K562 (cell line): ENCODE results near the gene SLC25A10. TPM values are rescaled to one million over a fixed set of nuclear protein-coding genes. Genes with fewer than 3 reads are reported as not detected.

Experiments
- ATAC-seq: fragments of 200-7000 bp; cut with Tn5 transposase; 3 replicates; pipeline ENCODE4 v1.9.1; 2020; ENCODE audit warnings: moderate library complexity
- BruUV-seq: library from RNA; stranded (reverse); fragments of 400-500 nt; replicated peaks from 2 replicates; lab custom pipeline; 2021; lab: Mats Ljungman, UMichigan
- CTCF ChIA-PET: fragments of 300-600 bp; formaldehyde crosslinking; extraction: SDS; loops from one replicate; lab custom pipeline; 2021; ENCODE audit warnings: low intra/inter-chr PET ratio; lab: Yijun Ruan, JAX
- POLR2A ChIA-PET: fragments of 300-600, 350-650 bp; sonication (Branson Sonifier 250); formaldehyde crosslinking; extraction: SDS; loops from one replicate; lab custom pipeline; 2021; ENCODE audit warnings: antibody characterized with exemption, inconsistent platforms; lab: Yijun Ruan, JAX
- DNase-seq, 4 experiments: peaks; one replicate each; pipeline versions ENCODE4 v3.0.0 to v3.0.0-alpha.2; 2011 to 2018; ENCODE audit warnings: low spot score in 3 of 4, mixed read lengths in 3 of 4; ENCODE audit errors: extremely low read depth in 1 of 4
- FAIRE-seq: peaks from 2 replicates; lab custom pipeline; 2011; peaks lifted over from hg19 to GRCh38; lab: Jason Lieb, UNC
- H2AFZ ChIP-seq: 2 replicates; pipeline ENCODE4 v1.6.0; 2011; ENCODE audit warnings: low read depth, low read length, control low read depth, inconsistent platforms
- H3K27ac ChIP-seq: fragments of 200-600 bp; 3 replicates; pipeline ENCODE4 v1.8.0; 2011; ENCODE audit warnings: low read depth, mild to moderate bottlenecking, control low read depth, inconsistent platforms, low read length, moderate library complexity, mixed read lengths; ENCODE audit errors: extremely low read depth
- H3K27me3 ChIP-seq, 2 experiments: fragments of 300-600 bp in 1 of 2; 2 replicates in 1 of 2; 3 replicates in 1 of 2; pipeline versions ENCODE4 v1.6.0 to v1.8.0; 2011; ENCODE audit warnings: inconsistent platforms in 2 of 2, low read length in 2 of 2, mild to moderate bottlenecking in 1 of 2, mixed read lengths in 1 of 2, moderate library complexity in 1 of 2; ENCODE audit not compliant: control insufficient read depth in 2 of 2, insufficient read depth in 2 of 2
- H3K36me3 ChIP-seq: fragments of 300-600 bp; 3 replicates; pipeline ENCODE4 v1.8.0; 2011; ENCODE audit warnings: mild to moderate bottlenecking, low read length, inconsistent platforms; ENCODE audit not compliant: control insufficient read depth, insufficient read depth
- H3K4me1 ChIP-seq, 2 experiments: fragments of 200-600 bp in 1 of 2; replicated peaks in 1 of 2; 2 replicates in 1 of 2; 3 replicates in 1 of 2; pipeline versions ENCODE4 v1.5.1 to v1.8.0; 2011; ENCODE audit warnings: inconsistent platforms in 2 of 2, low read length in 2 of 2, mild to moderate bottlenecking in 1 of 2, mixed read lengths in 1 of 2, moderate library complexity in 1 of 2; ENCODE audit not compliant: control insufficient read depth in 2 of 2, insufficient read depth in 2 of 2
- H3K4me2 ChIP-seq: 2 replicates; pipeline ENCODE4 v1.6.1; 2011; ENCODE audit warnings: low read length, control low read depth, inconsistent platforms, mixed read lengths; ENCODE audit not compliant: insufficient read depth
- H3K4me3 ChIP-seq: fragments of 200-600 bp; sonication (generic), shearing (Covaris generic); 2 replicates; pipeline ENCODE4 v1.5.1; 2016; ENCODE audit warnings: control low read depth, inconsistent platforms
- H3K79me2 ChIP-seq: fragments of 200-600 bp; 3 replicates; pipeline ENCODE4 v1.8.0; 2011; ENCODE audit warnings: low read length, inconsistent platforms; ENCODE audit not compliant: control insufficient read depth, insufficient read depth
- H3K9ac ChIP-seq, 2 experiments: 2 replicates each; pipeline versions ENCODE4 v1.6.0 to v1.6.1; 2011; ENCODE audit warnings: low read depth in 2 of 2, low read length in 2 of 2, control low read depth in 1 of 2, inconsistent platforms in 1 of 2, mild to moderate bottlenecking in 1 of 2, mixed read lengths in 1 of 2; ENCODE audit not compliant: insufficient read depth in 1 of 2
- H3K9me1 ChIP-seq: one replicate; pipeline ENCODE4 v1.6.0; 2011; ENCODE audit warnings: inconsistent platforms, mild to moderate bottlenecking, low read length, moderate library complexity; ENCODE audit not compliant: control insufficient read depth, insufficient read depth
- H3K9me3 ChIP-seq: replicated peaks from 2 replicates; pipeline ENCODE4 v1.5.1; 2011; ENCODE audit warnings: low read depth, low read length, inconsistent platforms; ENCODE audit not compliant: control insufficient read depth, insufficient read depth
- H4K20me1 ChIP-seq: replicated peaks from 2 replicates; pipeline ENCODE4 v1.6.1; 2011; ENCODE audit warnings: low read length, inconsistent platforms, mixed read lengths; ENCODE audit not compliant: control insufficient read depth, insufficient read depth
- BACH1 ChIP-seq: fragments of 200-800 bp; sonication (Bioruptor generic); IDR thresholded peaks from 2 replicates; pipeline ENCODE4 v1.6.1; 2016; ENCODE audit warnings: missing genetic modification characterization, missing compliant biosample characterization
- CBX5 ChIP-seq: IDR thresholded peaks from 2 replicates; pipeline ENCODE4 v1.6.1; 2014; ENCODE audit warnings: low read depth, borderline replicate concordance
- MCM3 ChIP-seq: fragments of 450-650 bp; IDR thresholded peaks from 2 replicates; pipeline ENCODE4 v1.6.1; 2016
- NR2C1 ChIP-seq, 2 experiments: fragments of 450-650 bp; IDR thresholded peaks; 2 replicates each; pipeline ENCODE4 v1.6.1; 2017; ENCODE audit warnings: mild to moderate bottlenecking in 2 of 2, antibody characterized with exemption in 1 of 2, inconsistent platforms in 1 of 2, missing compliant biosample characterization in 1 of 2, missing genetic modification characterization in 1 of 2
- PPARD ChIP-seq: fragments of 250-450 bp; sonication (Bioruptor Pico); IDR thresholded peaks from 2 replicates; pipeline ENCODE4 v1.8.0; 2022; ENCODE audit warnings: inconsistent platforms, mild to moderate bottlenecking, moderate library complexity
- RNF2 ChIP-seq: sonication (generic); IDR thresholded peaks from 2 replicates; pipeline ENCODE4 v1.6.1; 2016
- SMAD4 ChIP-seq: fragments of 250-450 bp; sonication (Bioruptor Pico); conservative IDR thresholded peaks from 2 replicates; pipeline ENCODE4 v1.8.0; 2021; ENCODE audit warnings: inconsistent platforms, mild to moderate bottlenecking, moderate library complexity
- SMARCA4 ChIP-seq: fragments of 450-650 bp; IDR thresholded peaks from 2 replicates; pipeline ENCODE4 v1.6.1; 2016
- SRF ChIP-seq, 2 experiments: fragments of 250-450, 450-650 bp in 1 of 2; sonication (Bioruptor Pico) in 1 of 2; sonication (generic) in 1 of 2; formaldehyde crosslinking; IDR thresholded peaks; 2 replicates each; pipeline versions ENCODE4 v1.5.0 to v1.5.1; 2020 to 2022; ENCODE audit warnings: mild to moderate bottlenecking in 1 of 2, missing genetic modification reagents in 1 of 2
- TCF7 ChIP-seq: sonication (generic); IDR thresholded peaks from 2 replicates; pipeline ENCODE4 v1.6.1; 2016; ENCODE audit warnings: antibody characterized with exemption, borderline replicate concordance
- THRAP3 ChIP-seq: fragments of 450-650 bp; IDR thresholded peaks from 2 replicates; pipeline ENCODE4 v1.6.1; 2016; ENCODE audit warnings: mild to moderate bottlenecking, inconsistent platforms, borderline replicate concordance
- ZEB2 ChIP-seq: fragments of 450-650 bp; IDR thresholded peaks from 2 replicates; pipeline ENCODE4 v1.6.1; 2016
- ZNF12 ChIP-seq: sonication (generic); formaldehyde crosslinking; IDR thresholded peaks from 2 replicates; pipeline ENCODE4 v1.4.0; 2020; ENCODE audit warnings: mild to moderate bottlenecking, missing genetic modification reagents
- ZNF79 ChIP-seq: fragments of 250-450 bp; sonication (Bioruptor Pico); IDR thresholded peaks from 2 replicates; pipeline ENCODE4 v1.4.0; 2020; ENCODE audit warnings: low read depth, mild to moderate bottlenecking, moderate library complexity
- WGBS: fragments of 100-300 bp; shearing (Covaris generic); methylation state at CpG from one replicate; pipeline ENCODE4 v1.1.6; 2016; ENCODE audit warnings: low coverage, mixed read lengths; ENCODE audit not compliant: insufficient coverage; ENCODE audit errors: missing lambda C conversion rate; 5-methylcytosine and 5-hydroxymethylcytosine counted together
- in situ Hi-C: fragments of 300-500 bp; cut with MboI; formaldehyde crosslinking; loops from 4 replicates; pipeline ENCODE4 v1.15.0; 2018; ENCODE audit warnings: inconsistent platforms, mixed read lengths
- intact Hi-C: fragments of 100-400 bp; cut with micrococcal nuclease; formaldehyde crosslinking; loops from 2 replicates; pipeline ENCODE4 v1.14.2; 2022
- polyA plus RNA-seq, 8 experiments: library from polyadenylated mRNA; depleted of rRNA in 4 of 8; stranded (reverse) in 5 of 8; unstranded in 3 of 8; fragments of >200 nt; fragmentation: Nextera tagmentation in 2 of 8; fragmentation: Illumina TruSeq in 1 of 8; extraction: Ambion mirVana in 2 of 8; extraction: Trizol in 1 of 8; gene quantifications; 2 replicates each; pipeline versions ENCODE4 v1.2.1 to v1.2.3, GENCODE V29; 2011 to 2014; ENCODE audit warnings: inconsistent platforms in 1 of 8, missing spikeins in 1 of 8
- total RNA-seq, 7 experiments: library from RNA; depleted of rRNA in 6 of 7; stranded (reverse); fragments of >200 nt in 6 of 7; fragmentation: Illumina TruSeq in 2 of 7; extraction: Trizol in 2 of 7; gene quantifications; 2 replicates each; pipeline versions ENCODE4 v1.2.1 to v1.2.3, GENCODE V29; 2011 to 2021; ENCODE audit warnings: low replicate concordance in 1 of 7
- TF ChIP-seq, protein P1 (sequence below): fragments of 250-450 bp; sonication (Bioruptor Pico); IDR thresholded peaks from 2 replicates; pipeline ENCODE4 v1.9.0; 2021; ENCODE audit warnings: mild to moderate bottlenecking
- TF ChIP-seq, protein P2 (sequence below): sonication (generic); formaldehyde crosslinking; IDR thresholded peaks from 2 replicates; pipeline ENCODE4 v1.8.1; 2022; ENCODE audit warnings: missing genetic modification reagents
- TF ChIP-seq, protein P3 (sequence below): fragments of 450-650 bp; IDR thresholded peaks from 2 replicates; pipeline ENCODE4 v1.6.1; 2016; ENCODE audit warnings: low read depth, mild to moderate bottlenecking, moderate library complexity
- TF ChIP-seq, protein P4 (sequence below), 2 experiments: IDR thresholded peaks; 2 replicates each; pipeline ENCODE4 v1.6.1; 2012; ENCODE audit warnings: improper control_type of control experiment in 2 of 2, low read depth in 2 of 2, low read length in 2 of 2, borderline replicate concordance in 1 of 2

Gene SLC25A10
- total and polyA plus RNA-seq, 9 of the 15 experiments (the other 6 are each of a cell fraction or from before 2014, with no cell fraction given): 0.10 to 85.6 (median 34.3) TPM

DNA sequence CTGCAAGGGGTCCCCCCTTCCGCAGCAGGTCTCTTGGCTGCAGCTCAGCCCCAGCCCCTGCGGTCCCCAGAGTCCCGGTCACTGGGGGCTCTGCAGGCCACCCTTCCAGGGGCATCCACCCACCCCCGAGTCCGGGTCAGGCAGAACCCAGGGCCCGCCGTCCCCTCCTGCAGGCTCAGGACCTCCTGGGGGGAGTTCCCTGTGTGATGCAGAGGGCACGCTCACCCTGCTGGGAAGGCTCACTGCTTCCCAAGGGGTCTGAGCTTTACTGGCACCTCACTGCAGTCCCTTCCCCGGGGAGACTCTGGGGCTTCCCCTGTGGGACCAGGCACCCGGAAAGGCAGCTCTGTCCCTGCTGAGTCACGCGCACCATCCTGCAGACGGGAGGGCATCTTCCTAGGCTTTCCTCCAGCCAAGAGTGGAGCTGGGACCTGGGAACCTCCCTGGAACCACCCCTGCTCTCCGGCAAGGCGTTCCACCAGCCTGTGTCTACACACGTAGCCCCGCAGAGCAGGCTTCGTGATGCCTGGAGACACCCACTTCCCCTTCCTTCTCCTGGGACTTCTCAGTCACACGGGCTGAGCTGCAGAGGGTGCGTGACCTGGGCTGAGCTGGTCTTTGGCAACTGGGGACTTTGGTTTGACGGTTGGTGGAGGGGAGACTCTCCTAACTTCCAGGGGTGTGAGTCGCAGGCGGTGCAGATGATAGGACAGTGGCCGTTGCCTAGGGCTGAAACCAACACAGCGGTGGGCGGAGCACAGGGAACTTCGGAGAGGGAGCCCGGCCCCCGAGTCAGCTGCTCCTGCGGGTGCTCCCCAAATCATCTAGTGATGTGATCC is 23.4 kb downstream of the SLC25A10 start:
- intact Hi-C loops: no loop called here
- Histone ChIP-seq H3K36me3 (no peaks in the 10 kb centered on the region), H3K4me2 (peak overlapping the region; percentile 77), H3K9me3 (no peaks in the 10 kb centered on the region), H3K27me3 (no peaks in the 10 kb centered on the region), H2AFZ (peak overlapping the region; percentile 90), H3K79me2 (no peaks in the 10 kb centered on the region), H3K27ac (no peak overlapping the region; the same call in 2 of the 3 replicates), H3K9ac (peak overlapping the region in 1 of 2 experiments; percentile 89; a peak in 2 of 4 replicates), H3K9me1 (no peaks in the 10 kb centered on the region), H4K20me1 (no peaks in the 10 kb centered on the region), H3K4me3 (0 out of 2 replicates have a peak overlapping the region, but pooled peaks have one; percentile 5), H3K4me1 (peaks cover 13 to 58% of the 10 kb centered on the region in 2 experiments; a peak in 4 of 5 replicates)
- ATAC-seq (peak; percentile 58), FAIRE-seq (peak; percentile 75), DNase-seq (peak; percentile 67 to 81 (median 78))
- in situ Hi-C loops: loop anchor here (5.0 kb wide), 1 partner anchor 72 kb away; no protein-coding TSS in a partner anchor
- no TSS peak for BruUV-seq
- POLR2A ChIA-PET: interaction anchor here (0.6 to 1.6 kb wide), 10 partner anchors 52 to 227 kb away, joined by 3 to 12 read pairs (median 3); partner anchors contain the start of genes ARL16 and HGS
- WGBS: 20% methylated on average over 29 of the region's 30 CpGs
- CTCF ChIA-PET: no interaction called here
- TF ChIP-seq RNF2 (no peak), PPARD (no peak), THRAP3 (no peak), NR2C1 (IDR thresholded peaks at IDR 0.05) (no peak), NR2C1 (tag; IDR thresholded peaks at IDR 0.05) (no peak), TCF7 (no peak), ZNF79 (no peak), ZNF12 (CRISPR knock-in tag) (no peak), MCM3 (no peak), SMAD4 (CRISPR knock-in tag) (no peak), SRF (CRISPR knock-in tag; IDR thresholded peaks at IDR 0.05) (no peak), ZEB2 (no peak), CBX5 (no peak), SMARCA4 (0 out of 2 replicates have a peak, but pooled peaks have one; percentile 25), BACH1 (tag) (no peak)
- TF ChIP-seq, protein P1, sequence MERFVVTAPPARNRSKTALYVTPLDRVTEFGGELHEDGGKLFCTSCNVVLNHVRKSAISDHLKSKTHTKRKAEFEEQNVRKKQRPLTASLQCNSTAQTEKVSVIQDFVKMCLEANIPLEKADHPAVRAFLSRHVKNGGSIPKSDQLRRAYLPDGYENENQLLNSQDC (CRISPR knock-in tag): no peak
- TF ChIP-seq, protein P2, sequence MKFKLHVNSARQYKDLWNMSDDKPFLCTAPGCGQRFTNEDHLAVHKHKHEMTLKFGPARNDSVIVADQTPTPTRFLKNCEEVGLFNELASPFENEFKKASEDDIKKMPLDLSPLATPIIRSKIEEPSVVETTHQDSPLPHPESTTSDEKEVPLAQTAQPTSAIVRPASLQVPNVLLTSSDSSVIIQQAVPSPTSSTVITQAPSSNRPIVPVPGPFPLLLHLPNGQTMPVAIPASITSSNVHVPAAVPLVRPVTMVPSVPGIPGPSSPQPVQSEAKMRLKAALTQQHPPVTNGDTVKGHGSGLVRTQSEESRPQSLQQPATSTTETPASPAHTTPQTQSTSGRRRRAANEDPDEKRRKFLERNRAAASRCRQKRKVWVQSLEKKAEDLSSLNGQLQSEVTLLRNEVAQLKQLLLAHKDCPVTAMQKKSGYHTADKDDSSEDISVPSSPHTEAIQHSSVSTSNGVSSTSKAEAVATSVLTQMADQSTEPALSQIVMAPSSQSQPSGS (CRISPR knock-in tag): no peak
- TF ChIP-seq, protein P3, sequence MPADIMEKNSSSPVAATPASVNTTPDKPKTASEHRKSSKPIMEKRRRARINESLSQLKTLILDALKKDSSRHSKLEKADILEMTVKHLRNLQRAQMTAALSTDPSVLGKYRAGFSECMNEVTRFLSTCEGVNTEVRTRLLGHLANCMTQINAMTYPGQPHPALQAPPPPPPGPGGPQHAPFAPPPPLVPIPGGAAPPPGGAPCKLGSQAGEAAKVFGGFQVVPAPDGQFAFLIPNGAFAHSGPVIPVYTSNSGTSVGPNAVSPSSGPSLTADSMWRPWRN: no peak
- TF ChIP-seq, protein P4, sequence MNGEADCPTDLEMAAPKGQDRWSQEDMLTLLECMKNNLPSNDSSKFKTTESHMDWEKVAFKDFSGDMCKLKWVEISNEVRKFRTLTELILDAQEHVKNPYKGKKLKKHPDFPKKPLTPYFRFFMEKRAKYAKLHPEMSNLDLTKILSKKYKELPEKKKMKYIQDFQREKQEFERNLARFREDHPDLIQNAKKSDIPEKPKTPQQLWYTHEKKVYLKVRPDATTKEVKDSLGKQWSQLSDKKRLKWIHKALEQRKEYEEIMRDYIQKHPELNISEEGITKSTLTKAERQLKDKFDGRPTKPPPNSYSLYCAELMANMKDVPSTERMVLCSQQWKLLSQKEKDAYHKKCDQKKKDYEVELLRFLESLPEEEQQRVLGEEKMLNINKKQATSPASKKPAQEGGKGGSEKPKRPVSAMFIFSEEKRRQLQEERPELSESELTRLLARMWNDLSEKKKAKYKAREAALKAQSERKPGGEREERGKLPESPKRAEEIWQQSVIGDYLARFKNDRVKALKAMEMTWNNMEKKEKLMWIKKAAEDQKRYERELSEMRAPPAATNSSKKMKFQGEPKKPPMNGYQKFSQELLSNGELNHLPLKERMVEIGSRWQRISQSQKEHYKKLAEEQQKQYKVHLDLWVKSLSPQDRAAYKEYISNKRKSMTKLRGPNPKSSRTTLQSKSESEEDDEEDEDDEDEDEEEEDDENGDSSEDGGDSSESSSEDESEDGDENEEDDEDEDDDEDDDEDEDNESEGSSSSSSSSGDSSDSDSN (IDR thresholded peaks at IDR 0.05; ENCODE audit: borderline replicate concordance in 1 of 2, low read depth in 2 of 2, low read length in 2 of 2): peak in 1 of 2 experiments; percentile 18; a peak in 1 of 4 replicates
